CD4-positive, alpha-beta memory T cell (primary cell): Measurements from ENCODE around the gene CUX1. TPM values are rescaled to one million over a fixed set of nuclear protein-coding genes. Genes with fewer than 3 reads are reported as not detected.
A peak's percentile ranks its signal among the peaks of the same experiment; 100 is the strongest.
"Not testable (repeated sequence)": the region's sequence is repeated elsewhere in the genome, so short reads cannot be mapped to it uniquely, and the experiment has no call there.

Experiments used
- CTCF ChIA-PET: fragments of 350-600 bp; sonication (Branson Sonifier 250); formaldehyde crosslinking; loops from one replicate; lab custom pipeline; 2021; ENCODE audit warnings: inconsistent platforms; ENCODE audit not compliant: partially characterized antibody; lab: Charles Lee
- POLR2A ChIA-PET: fragments of 350-600 bp; sonication (Branson Sonifier 250); formaldehyde crosslinking; loops from one replicate; lab custom pipeline; 2021; ENCODE audit not compliant: partially characterized antibody; lab: Charles Lee
- DNase-seq, 5 donors: peaks; one replicate each; pipeline versions ENCODE4 v3.0.0 to v3.0.0-alpha.2; 2020 to 2022; ENCODE audit warnings: mixed read lengths in 1 of 5
- H3K27ac ChIP-seq: one replicate; pipeline ENCODE4 v1.7.0; 2013; ENCODE audit warnings: low read depth, low read length
- H3K27me3 ChIP-seq: 2 replicates; pipeline ENCODE4 v1.7.0; 2013; ENCODE audit warnings: mild to moderate bottlenecking, low read length, moderate library complexity; ENCODE audit not compliant: insufficient read depth
- H3K36me3 ChIP-seq: 2 replicates; pipeline ENCODE4 v1.7.0; 2013; ENCODE audit warnings: mild to moderate bottlenecking, low read length, moderate library complexity; ENCODE audit not compliant: insufficient read depth
- H3K4me1 ChIP-seq: 2 replicates; pipeline ENCODE4 v1.7.0; 2013; ENCODE audit warnings: mild to moderate bottlenecking, low read length, moderate library complexity; ENCODE audit not compliant: insufficient read depth
- H3K4me3 ChIP-seq, 2 donors: one replicate each; pipeline ENCODE4 v1.7.0; 2013; ENCODE audit warnings: low read length in 2 of 2, mild to moderate bottlenecking in 1 of 2
- H3K9me3 ChIP-seq, 2 donors: one replicate each; pipeline ENCODE4 v1.7.0; 2013; ENCODE audit warnings: low read length in 2 of 2, control low read depth in 1 of 2; ENCODE audit not compliant: control insufficient read depth in 1 of 2
- H3K27ac Mint-ChIP-seq, 7 donors: one replicate each; pipeline ENCODE4 v1.8.0; 2020 to 2021; ENCODE audit warnings: mixed read lengths in 7 of 7, mild to moderate bottlenecking in 6 of 7, inconsistent platforms in 3 of 7, moderate library complexity in 3 of 7
- H3K27me3 Mint-ChIP-seq, 2 donors: one replicate each; pipeline ENCODE4 v1.8.0; 2020 to 2021; ENCODE audit warnings: mixed read lengths in 2 of 2
- H3K36me3 Mint-ChIP-seq, 2 donors: one replicate each; pipeline ENCODE4 v1.8.0; 2020 to 2021; ENCODE audit warnings: mixed read lengths in 2 of 2, inconsistent platforms in 1 of 2, mild to moderate bottlenecking in 1 of 2
- H3K4me1 Mint-ChIP-seq, 4 donors: one replicate each; pipeline ENCODE4 v1.8.0; 2020 to 2021; ENCODE audit warnings: mixed read lengths in 4 of 4, mild to moderate bottlenecking in 1 of 4
- H3K4me3 Mint-ChIP-seq, 8 donors: one replicate each; pipeline ENCODE4 v1.8.0; 2020 to 2021; ENCODE audit warnings: mixed read lengths in 8 of 8, mild to moderate bottlenecking in 7 of 8, moderate library complexity in 6 of 8, inconsistent platforms in 3 of 8
- H3K9me3 Mint-ChIP-seq, 8 donors: one replicate each; pipeline ENCODE4 v1.8.0; 2020 to 2021; ENCODE audit warnings: mixed read lengths in 8 of 8, mild to moderate bottlenecking in 5 of 8, inconsistent platforms in 3 of 8, moderate library complexity in 1 of 8
- intact Hi-C: fragments of 100-400 bp; cut with micrococcal nuclease; formaldehyde crosslinking; loops from one replicate; pipeline ENCODE4 v1.15.1; 2023
- polyA plus RNA-seq, 2 donors: library from polyadenylated mRNA; unstranded; fragments of 300-500 nt; fragmentation: Illumina TruSeq; gene quantifications; one replicate each; pipeline ENCODE4 v1.2.3, GENCODE V29; 2021
- total RNA-seq, 2 experiments: library from RNA; stranded (reverse); gene quantifications; one replicate each; pipeline ENCODE4 v1.2.3, GENCODE V29; 2021

Gene CUX1
- total and polyA plus RNA-seq, 4 experiments from 2014 or later = 2.1 to 47.6 (median 36.1) TPM

DNA sequence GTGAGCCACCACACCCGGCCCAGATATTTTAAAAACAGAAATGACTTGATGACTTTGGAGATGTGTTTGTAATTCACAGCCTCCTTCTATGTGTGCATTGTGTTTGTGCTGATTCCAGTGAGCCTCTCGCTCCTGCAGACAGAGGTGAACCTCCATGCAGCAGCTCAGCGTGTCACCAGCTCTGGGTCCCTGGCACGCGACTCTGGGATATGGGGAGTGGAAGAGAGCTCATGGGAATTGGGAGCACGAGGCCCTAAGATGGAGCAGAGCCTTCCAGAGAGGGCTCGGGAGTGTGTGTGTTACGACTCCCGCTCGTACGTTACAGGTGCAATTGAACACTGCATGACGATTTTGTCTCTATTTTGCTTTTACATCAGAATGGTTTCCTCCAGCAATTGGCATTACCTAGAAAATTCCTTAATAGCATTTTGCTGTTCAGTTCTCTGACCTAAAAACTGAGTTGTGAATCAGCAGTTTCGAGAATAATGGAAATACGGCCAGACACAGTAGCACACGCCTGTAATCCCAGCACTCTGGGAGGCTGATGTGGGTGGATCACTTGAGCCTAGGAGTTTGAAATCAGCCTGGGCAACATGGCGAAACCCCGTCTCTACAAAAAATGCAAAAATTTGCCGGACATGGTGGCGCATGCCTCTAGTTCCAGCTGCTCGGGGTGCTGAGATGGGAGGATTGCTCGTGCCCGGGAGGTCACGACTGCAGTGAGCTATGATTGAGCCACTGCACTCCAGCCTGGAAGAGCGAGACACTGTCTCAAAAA lies 204.6 kb downstream of the CUX1 start:
- Mint-ChIP-seq H3K27me3 (no peaks in the 10 kb centered on the region), H3K36me3 (no peaks in the 10 kb centered on the region), H3K9me3 (no peaks in the 10 kb centered on the region), H3K4me1 (peaks cover 0 to 3% (median 1%) of the 10 kb centered on the region in 4 donors), H3K27ac (peak overlapping the region in 2 of 7 donors; percentile 48 to 52), H3K4me3 (no peak overlapping the region)
- no peaks in the 10 kb centered on the region for H3K9me3 ChIP-seq
- ChIA-PET POLR2A (no interaction called here), CTCF (no interaction called here)
- no peaks in the 10 kb centered on the region for H3K4me1 ChIP-seq
- H3K36me3 ChIP-seq = no peaks in the 10 kb centered on the region
- intact Hi-C loops = no loop called here
- DNase-seq = no peak
- H3K4me3 ChIP-seq = no peak overlapping the region
- H3K27ac ChIP-seq = no peak overlapping the region
- H3K27me3 ChIP-seq = no peaks in the 10 kb centered on the region

- Mint-ChIP-seq H3K4me3 (no peak overlapping the region), H3K27ac (no peak overlapping the region), H3K27me3 (no peaks in the 10 kb centered on the region), H3K9me3 (no peaks in the 10 kb centered on the region), H3K36me3 (peaks cover 5 to 9% of the 10 kb centered on the region in 2 donors), H3K4me1 (peaks cover 0 to 8% (median 3%) of the 10 kb centered on the region in 4 donors)
- no peaks in the 10 kb centered on the region for H3K4me1 ChIP-seq
- DNase-seq = no peak
- H3K27ac ChIP-seq = no peak overlapping the region
- ChIA-PET POLR2A (no interaction called here), CTCF (interaction anchor here (0.6 kb wide), 1 partner anchor 170 kb away, joined by 3 read pairs; no protein-coding TSS in a partner anchor)
- H3K36me3 ChIP-seq = no peaks in the 10 kb centered on the region
- no peaks in the 10 kb centered on the region for H3K9me3 ChIP-seq
- no peaks in the 10 kb centered on the region for H3K27me3 ChIP-seq
- intact Hi-C loops = no loop called here
- no peak overlapping the region for H3K4me3 ChIP-seq
Observed at GRCh38 chr7:102024005-102024768, 206.8 kb downstream of the CUX1 start.

GRCh38 chr7:102024769-102025391 lies 207.5 kb downstream of the CUX1 start:
- peaks cover 0 to 10% (median 3%) of the 10 kb centered on the region in 4 donors for H3K4me1 Mint-ChIP-seq
- peak overlapping the region in 2 of 7 donors; percentile 12 to 40 for H3K27ac Mint-ChIP-seq
- peaks cover 8 to 11% of the 10 kb centered on the region in 2 donors for H3K36me3 Mint-ChIP-seq
- intact Hi-C loops = no loop called here
- no peaks in the 10 kb centered on the region for H3K27me3 ChIP-seq
- no peak overlapping the region for H3K27ac ChIP-seq
- H3K27me3 Mint-ChIP-seq = no peaks in the 10 kb centered on the region
- no peak overlapping the region for H3K4me3 Mint-ChIP-seq
- DNase-seq = no peak
- H3K36me3 ChIP-seq = no peaks in the 10 kb centered on the region
- no peaks in the 10 kb centered on the region for H3K4me1 ChIP-seq
- no peak overlapping the region for H3K4me3 ChIP-seq
- no peaks in the 10 kb centered on the region for H3K9me3 ChIP-seq
- ChIA-PET POLR2A (no interaction called here), CTCF (interaction anchor here (0.6 kb wide), 1 partner anchor 169 kb away, joined by 3 read pairs; no protein-coding TSS in a partner anchor)
- H3K9me3 Mint-ChIP-seq = no peaks in the 10 kb centered on the region

DNA sequence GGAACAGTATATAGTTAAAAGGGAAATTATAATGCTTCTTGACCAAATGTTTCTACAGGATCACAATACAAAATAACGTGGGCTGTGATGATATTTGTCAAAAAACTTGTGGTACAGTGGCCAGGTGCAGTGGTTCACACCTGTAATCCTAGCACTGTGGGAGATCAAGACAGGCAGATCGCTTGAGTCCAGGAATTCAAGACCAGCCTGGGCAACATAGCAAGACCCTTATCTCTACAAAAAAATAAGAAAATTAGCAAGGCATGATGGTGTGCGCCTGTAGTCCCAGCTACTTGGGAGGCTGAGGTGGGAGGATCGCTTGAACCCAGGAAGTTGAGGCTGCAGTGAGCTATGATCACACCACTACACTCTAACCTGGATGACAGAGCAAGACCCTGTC lies 208.4 kb downstream of the CUX1 start:
- H3K4me3 Mint-ChIP-seq, H3K9me3 ChIP-seq, CTCF ChIA-PET, H3K27me3 ChIP-seq, POLR2A ChIA-PET, DNase-seq, H3K27ac ChIP-seq, H3K27me3 Mint-ChIP-seq, H3K4me1 ChIP-seq, H3K36me3 ChIP-seq, H3K9me3 Mint-ChIP-seq, H3K27ac Mint-ChIP-seq, intact Hi-C loops, H3K4me3 ChIP-seq: not testable (repeated sequence)
- H3K36me3 Mint-ChIP-seq = peaks cover 8 to 12% of the 10 kb centered on the region in 2 donors
- H3K4me1 Mint-ChIP-seq = peaks cover 0 to 10% (median 3%) of the 10 kb centered on the region in 4 donors

DNA sequence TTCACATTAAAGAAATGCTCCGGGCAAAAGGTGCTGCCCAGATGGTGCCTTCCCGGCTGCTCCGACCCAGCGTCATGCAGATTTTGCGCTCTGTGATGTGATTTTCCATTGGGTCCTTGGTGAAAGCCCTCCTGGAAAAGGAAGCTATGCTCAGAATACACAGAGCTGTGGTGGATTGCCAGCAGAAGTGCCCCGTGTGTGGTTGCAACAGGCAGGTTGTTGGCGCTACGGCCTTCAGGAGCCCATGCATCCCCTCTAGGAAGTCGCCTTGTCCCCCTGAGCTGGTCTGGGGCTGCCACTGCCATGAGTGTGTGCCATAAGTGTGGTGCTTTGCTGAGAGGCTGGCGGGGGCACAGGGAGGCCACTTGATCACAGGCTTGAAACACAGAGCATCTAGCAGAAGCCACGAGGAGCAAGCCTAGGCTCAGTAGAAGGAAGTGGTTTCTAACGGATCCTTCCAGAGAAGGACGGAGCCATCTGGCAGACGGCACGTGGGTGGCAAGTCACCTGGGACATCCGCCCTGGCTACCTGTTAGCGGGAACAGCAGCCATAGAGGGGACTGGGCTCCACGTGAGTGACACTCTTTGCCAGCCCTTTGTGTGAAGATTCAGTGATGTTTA lies 210.9 kb downstream of the CUX1 start:
- Mint-ChIP-seq H3K27me3 (no peaks in the 10 kb centered on the region), H3K27ac (peak overlapping the region in 2 of 7 donors; percentile 8 to 42), H3K36me3 (peaks cover 8 to 12% of the 10 kb centered on the region in 2 donors), H3K9me3 (no peaks in the 10 kb centered on the region), H3K4me3 (no peak overlapping the region), H3K4me1 (peaks cover 0 to 10% (median 3%) of the 10 kb centered on the region in 4 donors)
- ChIA-PET CTCF (interaction anchor here (0.7 kb wide), 1 partner anchor 104 kb away, joined by 4 read pairs; no protein-coding TSS in a partner anchor), POLR2A (no interaction called here)
- H3K4me3 ChIP-seq = no peak overlapping the region
- H3K36me3 ChIP-seq = no peaks in the 10 kb centered on the region
- H3K9me3 ChIP-seq = no peaks in the 10 kb centered on the region
- intact Hi-C loops = no loop called here
- DNase-seq = no peak
- H3K27ac ChIP-seq = no peak overlapping the region
- no peaks in the 10 kb centered on the region for H3K27me3 ChIP-seq
- no peaks in the 10 kb centered on the region for H3K4me1 ChIP-seq

DNA sequence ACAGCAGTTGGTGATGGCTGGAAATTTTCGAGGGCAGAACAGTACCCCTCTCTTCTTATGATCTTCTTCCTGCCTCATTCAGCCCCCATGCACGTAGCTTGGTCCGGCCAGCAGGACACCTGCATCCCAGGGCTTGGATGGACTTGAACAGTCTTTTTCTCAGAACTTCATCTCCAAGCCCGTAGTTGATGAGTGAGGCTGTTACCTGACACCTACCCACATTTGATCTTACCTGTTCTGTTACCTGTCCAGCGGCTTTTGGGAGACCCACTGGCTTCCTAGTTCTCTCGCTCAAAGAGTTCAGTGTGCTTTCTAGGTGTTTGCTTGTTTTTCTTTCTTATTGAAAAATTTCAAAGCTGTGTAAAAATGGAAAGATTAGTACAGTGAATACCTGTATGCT lies 212.2 kb downstream of the CUX1 start:
- DNase-seq = no peak
- no peaks in the 10 kb centered on the region for H3K27me3 ChIP-seq
- no peak overlapping the region for H3K27ac ChIP-seq
- no peaks in the 10 kb centered on the region for H3K36me3 ChIP-seq
- peaks cover 0 to 10% (median 2%) of the 10 kb centered on the region in 4 donors for H3K4me1 Mint-ChIP-seq
- ChIA-PET POLR2A (no interaction called here), CTCF (no interaction called here)
- intact Hi-C loops = no loop called here
- H3K27me3 Mint-ChIP-seq = no peaks in the 10 kb centered on the region
- no peak overlapping the region for H3K27ac Mint-ChIP-seq
- peaks cover 8 to 13% of the 10 kb centered on the region in 2 donors for H3K36me3 Mint-ChIP-seq
- H3K4me3 Mint-ChIP-seq = no peak overlapping the region
- H3K4me1 ChIP-seq = no peaks in the 10 kb centered on the region
- no peaks in the 10 kb centered on the region for H3K9me3 Mint-ChIP-seq
- no peaks in the 10 kb centered on the region for H3K9me3 ChIP-seq
- H3K4me3 ChIP-seq = no peak overlapping the region
